Stimulated activated CD8-positive, alpha-beta memory T cell treated with anti-CD3 and anti-CD28 coated beads, Interleukin-4, amount 100 ng/mL, for 48 hours (primary cell): Measurements from ENCODE around the gene CDC73.

Experiments used
- DNase-seq: peaks from one replicate; pipeline ENCODE4 v3.0.0-alpha.2; 2020

The CDC73 gene

DNA sequence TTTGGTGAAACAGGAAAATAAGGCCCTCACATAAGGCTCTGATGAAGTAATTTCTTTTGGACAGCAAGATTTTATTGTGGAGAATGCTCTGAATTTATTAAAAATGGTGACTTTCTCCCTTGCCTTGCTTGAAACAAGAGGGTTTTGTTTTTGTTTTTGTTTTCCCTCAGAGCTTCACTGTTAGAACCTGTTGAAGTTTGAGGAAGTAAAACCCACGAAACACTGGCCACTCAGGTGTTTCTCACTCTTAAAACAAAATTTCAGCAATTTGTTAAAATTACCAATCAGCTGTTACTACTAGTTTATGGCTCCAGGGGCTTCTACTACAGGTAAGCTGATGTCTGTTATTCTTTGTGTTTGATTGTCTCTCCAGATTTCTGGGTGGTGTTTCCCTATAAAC lies 177.2 kb downstream of the CDC73 start:
- no peak for DNase-seq

DNA sequence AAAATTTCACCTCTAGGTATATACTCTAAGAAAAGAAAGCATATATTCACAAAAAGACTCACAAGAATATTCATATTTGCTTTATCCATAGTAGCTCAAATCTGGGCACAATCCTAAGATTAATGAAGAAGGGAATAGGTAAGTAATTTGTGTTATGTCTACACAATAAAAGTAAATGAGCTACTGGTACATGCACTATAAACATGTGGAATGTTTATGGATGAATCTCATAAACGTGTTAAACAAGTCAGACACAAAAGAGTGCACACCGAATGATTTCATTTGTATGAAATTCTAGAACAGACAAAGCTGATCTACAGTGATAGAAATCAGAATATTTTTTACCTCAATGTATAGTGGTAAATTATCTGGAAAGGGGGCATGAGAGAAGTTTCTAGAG lies 179.9 kb downstream of the CDC73 start:
- DNase-seq = no peak

DNA sequence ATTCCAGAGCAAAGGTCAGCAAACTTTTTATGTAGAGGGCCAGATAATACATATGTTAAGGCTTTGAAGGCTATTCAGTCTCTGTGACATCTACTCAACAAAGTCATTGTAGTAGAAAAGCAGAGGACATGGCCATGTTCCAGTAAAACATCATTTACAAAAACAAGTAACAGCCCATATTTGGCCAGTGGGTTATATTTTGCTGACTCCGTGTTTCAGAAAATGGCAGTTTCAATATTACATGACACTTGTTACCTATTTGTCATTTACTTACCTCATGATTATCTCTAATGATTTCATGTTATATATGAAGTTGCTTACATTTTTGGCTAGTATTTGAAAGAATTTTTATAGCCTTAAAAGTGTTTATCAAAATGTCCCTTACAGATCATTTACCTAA lies 182.0 kb downstream of the CDC73 start:
- DNase-seq = no peak
